ENCODE data around the gene KLHDC9.

The KLHDC9 gene

GRCh38 chr1:161133220-161133740 lies 35.1 kb downstream of the KLHDC9 start:
- DNase-seq, result no peak

DNA sequence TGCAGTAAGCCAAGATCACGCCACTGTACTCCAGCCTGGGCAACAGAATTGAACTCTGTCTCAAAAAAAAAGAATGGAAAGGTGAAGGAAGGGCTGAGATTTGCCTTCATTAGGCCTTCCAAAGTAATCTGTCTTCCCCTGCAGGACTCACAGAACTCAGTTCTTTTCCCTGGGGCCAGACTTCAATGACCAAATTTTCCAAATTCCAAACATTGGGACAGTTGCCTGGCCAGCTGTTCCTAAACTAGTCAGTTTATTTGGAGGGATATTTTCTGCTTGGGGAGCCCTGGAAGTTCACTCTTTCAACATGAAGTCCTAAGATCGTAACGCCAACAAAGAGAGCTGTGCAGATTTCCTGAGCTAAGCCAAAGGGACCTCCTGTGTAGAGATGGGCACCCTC lies 39.7 kb downstream of the KLHDC9 start:
- DNase-seq, result no peak

DNA sequence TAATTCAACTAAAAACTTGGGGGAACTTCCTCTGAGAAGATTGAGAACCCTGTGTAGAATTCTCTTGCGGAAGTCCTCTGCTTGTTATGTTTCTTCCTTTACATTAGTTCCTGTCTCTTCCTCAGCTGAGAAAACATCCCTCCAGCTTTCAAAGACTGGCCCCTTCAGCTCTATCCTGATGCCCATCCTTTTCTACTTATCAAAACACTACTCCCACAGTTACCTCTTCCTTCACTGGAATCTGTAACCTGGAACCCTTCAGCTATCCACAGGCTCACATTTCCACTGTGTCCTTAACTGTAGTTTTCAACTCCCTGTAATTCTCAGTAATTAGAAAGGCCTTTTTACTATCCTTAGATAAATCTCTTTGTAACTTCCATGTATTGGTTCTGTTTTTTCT lies 40.3 kb downstream of the KLHDC9 start:
- no peak for DNase-seq

- DNase-seq, result peak; percentile 76
Observed at GRCh38 chr1:161139766-161140165, 41.6 kb downstream of the KLHDC9 start.

DNA sequence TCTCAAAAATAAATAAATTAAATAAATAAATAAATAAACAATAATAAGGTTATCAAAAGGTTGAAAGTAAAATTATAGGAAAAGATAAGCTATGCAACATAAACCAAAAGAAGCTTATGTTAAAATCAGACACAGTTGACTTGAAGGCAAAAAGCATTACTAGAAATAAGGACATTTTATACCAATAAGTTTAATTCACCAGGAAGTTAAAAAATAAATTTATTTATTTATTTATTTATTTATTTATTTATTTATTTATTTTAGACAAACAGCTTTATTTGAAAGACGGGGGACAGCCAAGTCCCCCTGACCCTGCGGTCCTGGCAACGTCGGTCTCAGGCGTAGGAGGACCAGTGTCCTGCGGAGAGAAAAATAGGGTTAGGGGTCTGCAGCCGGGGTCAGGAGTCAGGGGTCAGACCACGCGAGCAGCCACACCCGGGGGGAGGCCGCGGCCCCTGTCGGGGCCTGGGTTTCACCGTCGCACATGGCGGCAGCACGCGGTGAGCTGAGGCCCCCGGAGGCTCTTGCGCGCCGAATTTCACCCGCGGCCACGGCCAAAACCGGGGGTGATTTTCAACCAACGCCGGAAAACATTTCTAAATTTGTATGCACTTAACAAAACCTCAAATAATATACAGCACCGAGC lies 42.7 kb downstream of the KLHDC9 start:
- DNase-seq, result no peak

- no peak for DNase-seq
Observed at GRCh38 chr1:161145832-161146231, 47.7 kb downstream of the KLHDC9 start.

Data from hematopoietic multipotent progenitor cell treated with erythropoietin and hydrocortisone succinate and interleukin-3 and kit ligand, for 8 days (in vitro differentiated cells).